GM23248 (cell line): ENCODE results near the gene BHLHE23.

Experiments used
- EZH2 ChIP-seq: fragments of 200-600 bp; sonication (generic); IDR thresholded peaks from 2 replicates; pipeline ENCODE4 v1.6.1; 2018; ENCODE audit warnings: antibody characterized with exemption, mild to moderate bottlenecking; ENCODE audit not compliant: insufficient read depth, poor library complexity, severe bottlenecking
- EZH2phosphoT487 ChIP-seq: fragments of 200-600 bp; sonication (generic); IDR thresholded peaks from 2 replicates; pipeline ENCODE4 v1.6.1; 2018; ENCODE audit warnings: antibody characterized with exemption, moderate library complexity, mild to moderate bottlenecking, low read depth; ENCODE audit not compliant: insufficient read depth

GRCh38 chr20:63013207-63013606, 6.4 kb upstream of the BHLHE23 start:
- TF ChIP-seq EZH2phosphoT487 = no peak
- no peak for TF ChIP-seq EZH2
